ENCODE results near the gene PKN2. TPM values are rescaled to one million over a fixed set of nuclear protein-coding genes. Genes with fewer than 3 reads are reported as not detected.

PKN2 gene
- total and polyA plus RNA-seq, 2 of the 8 experiments (the other 6 are each of a cell fraction or from before 2014, with no cell fraction given): 7.8 to 32.0 TPM

DNA sequence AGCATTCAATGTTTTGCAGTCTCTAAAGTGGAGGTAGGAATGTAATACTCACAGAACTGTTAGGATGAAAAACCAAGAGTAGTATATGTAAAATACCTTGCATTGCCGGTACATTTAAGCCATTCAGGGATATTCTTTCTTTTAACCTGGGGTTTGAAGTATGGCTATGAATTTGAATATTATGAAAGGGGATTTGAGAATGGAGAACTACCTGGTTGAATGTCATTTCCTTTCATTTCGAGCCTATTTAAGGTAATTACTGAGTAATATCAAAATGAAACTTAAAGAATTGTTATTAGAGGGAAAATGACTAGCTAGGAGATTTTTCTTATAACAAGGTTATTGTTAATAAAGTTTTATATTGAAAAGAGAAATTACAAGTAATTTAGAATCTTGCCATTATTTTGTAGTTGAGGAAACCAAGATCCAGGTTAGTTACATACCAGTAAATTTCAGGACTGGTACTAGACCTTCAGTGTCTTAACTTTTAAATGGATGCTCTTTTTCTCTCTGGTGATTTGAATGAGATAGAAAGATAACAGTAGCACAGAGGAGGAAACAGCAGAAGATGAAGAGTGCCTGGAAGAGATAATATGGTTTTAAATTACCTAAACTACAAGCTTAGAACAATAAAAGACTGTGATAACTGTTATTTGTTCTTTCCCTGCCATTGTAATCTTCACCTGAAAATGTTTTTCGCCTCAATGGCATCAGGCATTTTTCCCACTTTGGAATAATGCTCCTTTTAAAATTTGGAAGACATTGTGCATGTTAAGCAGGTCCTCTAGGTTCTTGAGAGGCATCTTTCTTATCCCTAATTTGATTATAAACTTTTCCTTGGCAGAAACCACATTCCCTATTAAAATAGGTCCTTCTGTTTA is 103.2 kb downstream of the PKN2 start:
- TF ChIP-seq NRF1 (IDR thresholded peaks at IDR 0.05; ENCODE audit: low read depth, low read length): no peak
- TF ChIP-seq SP2 (IDR thresholded peaks at IDR 0.05; ENCODE audit: low read length): no peak
- no peak for TF ChIP-seq SRF (IDR thresholded peaks at IDR 0.05; ENCODE audit: low read depth, low read length)
- TF ChIP-seq KDM1A (IDR thresholded peaks at IDR 0.05; ENCODE audit: borderline replicate concordance, low read length): no peak
- no peak for TF ChIP-seq CREB1 (IDR thresholded peaks at IDR 0.05)
- no peak for TF ChIP-seq EGR1 (IDR thresholded peaks at IDR 0.05; ENCODE audit: borderline replicate concordance, low read depth, low read length)
- TF ChIP-seq ASH2L (IDR thresholded peaks at IDR 0.05; ENCODE audit: low read length): no peak
- TF ChIP-seq JUND (IDR thresholded peaks at IDR 0.05; ENCODE audit: low read length): no peak
- no peak for TF ChIP-seq BCL11A (IDR thresholded peaks at IDR 0.05; ENCODE audit: low read depth in 2 of 2, low read length in 2 of 2)
- TF ChIP-seq GABPA (IDR thresholded peaks at IDR 0.05; ENCODE audit: borderline replicate concordance, insufficient read depth, low read length): no peak
- DNase-seq (ENCODE audit: low read depth in 1 of 2, low spot score in 2 of 2): no peak
- H4K8ac ChIP-seq (ENCODE audit: extremely low read depth, insufficient read depth, low read length): no peak overlapping the region
- POLR2A ChIA-PET (ENCODE audit: partially characterized antibody): interaction anchor here (1.9 kb wide), 1 partner anchor 7 kb away, joined by 5 read pairs; no protein-coding TSS in a partner anchor
- no peak overlapping the region for H3K18ac ChIP-seq (ENCODE audit: extremely low read depth, low read length)
- H3K79me2 ChIP-seq (ENCODE audit: control insufficient read depth in 1 of 2, insufficient read depth in 2 of 2, low read length in 2 of 2): no peaks in the 10 kb centered on the region
- H2AFZ ChIP-seq (ENCODE audit: low read length): no peak overlapping the region
- peaks cover 2% of the 10 kb centered on the region; the same call in 1 of the 2 replicates for H3K23me2 ChIP-seq (ENCODE audit: low read depth, low read length)
- H3K4ac ChIP-seq (replicated peaks; ENCODE audit: insufficient read length, low read depth, low read length): no peak overlapping the region
- H3K23ac ChIP-seq (ENCODE audit: insufficient read length): no peak overlapping the region
- H3K9me3 ChIP-seq (ENCODE audit: insufficient read depth in 2 of 2, low read depth in 1 of 2, low read length in 1 of 2): no peaks in the 10 kb centered on the region
- peaks cover 0 to 7% (median 0%) of the 10 kb centered on the region in 4 experiments; a peak in 1 of 7 replicates for H3K4me1 ChIP-seq (replicated peaks in 1 of 4; ENCODE audit: control insufficient read depth in 3 of 4, insufficient read depth in 4 of 4, low read length in 3 of 4)
- 84% methylated on average over 3 of the region's 3 CpGs; no CpG with 5 or more reads in 1 of the 2 experiments for WGBS, 2 experiments (ENCODE audit: extremely low coverage in 1 of 2, insufficient coverage in 1 of 2, insufficient read length in 1 of 2, insufficient replicate concordance in 2 of 2, low coverage in 1 of 2, low lambda C conversion rate in 2 of 2, missing lambda C conversion rate in 1 of 2)
- no peak overlapping the region for H4K91ac ChIP-seq (replicated peaks; ENCODE audit: insufficient read length, low read length)
- no peak overlapping the region for H2BK5ac ChIP-seq (ENCODE audit: low read depth, low read length)
- no peaks in the 10 kb centered on the region for H4K20me1 ChIP-seq (replicated peaks in 1 of 2; ENCODE audit: control insufficient read depth in 1 of 2, insufficient read depth in 2 of 2, low read length in 2 of 2)
- H2BK120ac ChIP-seq (replicated peaks; ENCODE audit: low read depth, low read length): no peak overlapping the region
- H3K27ac ChIP-seq (ENCODE audit: low read depth, low read length): no peak overlapping the region
- H2BK15ac ChIP-seq (ENCODE audit: low read length): no peak overlapping the region
- no peaks in the 10 kb centered on the region for H3K27me3 ChIP-seq (replicated peaks in 1 of 4; ENCODE audit: control insufficient read depth in 3 of 4, extremely low read depth in 1 of 4, insufficient read depth in 3 of 4, low read length in 3 of 4)
- FAIRE-seq: no peak
- no peaks in the 10 kb centered on the region for H3K79me1 ChIP-seq (ENCODE audit: low read depth, low read length)
- peaks cover 0 to 36% (median 5%) of the 10 kb centered on the region in 4 experiments; a peak in 5 of 8 replicates for H3K36me3 ChIP-seq (ENCODE audit: control insufficient read depth in 2 of 4, insufficient read depth in 4 of 4, low read length in 3 of 4)
- no peak overlapping the region for H3K9ac ChIP-seq (replicated peaks in 1 of 4; ENCODE audit: extremely low read depth in 1 of 4, low read depth in 3 of 4, low read length in 3 of 4)
- H4K5ac ChIP-seq (ENCODE audit: insufficient read length, low read depth, low read length): no peak overlapping the region
- H3K4me3 ChIP-seq (ENCODE audit: extremely low read depth in 1 of 4, insufficient read depth in 2 of 4, low read depth in 3 of 4, low read length in 4 of 4): no peak overlapping the region
- H2BK20ac ChIP-seq (ENCODE audit: low read length): no peak overlapping the region
- H3K4me2 ChIP-seq (ENCODE audit: insufficient read depth in 1 of 2, low read depth in 2 of 2, low read length in 2 of 2): no peak overlapping the region
- H2AK5ac ChIP-seq (ENCODE audit: low read depth, low read length): no peak overlapping the region
- CTCF ChIA-PET (ENCODE audit: partially characterized antibody): interaction anchor here (2.1 kb wide), 1 partner anchor 12 kb away, joined by 8 read pairs; no protein-coding TSS in a partner anchor
- no peak overlapping the region for H3K14ac ChIP-seq (ENCODE audit: insufficient read length)
- H2BK12ac ChIP-seq (ENCODE audit: low read depth, low read length): no peak overlapping the region
- H3K56ac ChIP-seq (replicated peaks; ENCODE audit: insufficient read length, low read depth, low read length): no peak overlapping the region

Measured in H1 (cell line).